ENCODE data around the gene TMPRSS9.
"Not testable (repeated sequence)": the region's sequence is repeated elsewhere in the genome, so short reads cannot be mapped to it uniquely, and the experiment has no call there.

TMPRSS9 gene

GRCh38 chr19:2394442-2395292, 34.6 kb downstream of the TMPRSS9 start:
- no peak for DNase-seq

- DNase-seq, result not testable (repeated sequence)
Measured at GRCh38 chr19:2395293-2395829, 35.3 kb downstream of the TMPRSS9 start.

GRCh38 chr19:2397173-2397572, 37.1 kb downstream of the TMPRSS9 start:
- DNase-seq, result not testable (repeated sequence)

- no peak for DNase-seq
Measured at GRCh38 chr19:2398735-2399305, 38.8 kb downstream of the TMPRSS9 start.

GRCh38 chr19:2399582-2399981, 39.5 kb downstream of the TMPRSS9 start:
- DNase-seq, result no peak

- DNase-seq, result no peak
Measured at GRCh38 chr19:2408247-2408646, 48.2 kb downstream of the TMPRSS9 start.

GRCh38 chr19:2409352-2409912, 49.4 kb downstream of the TMPRSS9 start:
- DNase-seq, result no peak

GRCh38 chr19:2410023-2410422, 50.0 kb downstream of the TMPRSS9 start:
- DNase-seq, result no peak

- DNase-seq, result no peak
Measured at GRCh38 chr19:2411709-2412108, 51.6 kb downstream of the TMPRSS9 start.

- no peak for DNase-seq
Measured at GRCh38 chr19:2412449-2412848, 52.4 kb downstream of the TMPRSS9 start.

GRCh38 chr19:2413159-2413558, 53.1 kb downstream of the TMPRSS9 start:
- DNase-seq, result no peak

GRCh38 chr19:2413629-2414028, 53.6 kb downstream of the TMPRSS9 start:
- DNase-seq, result no peak

- no peak for DNase-seq
Measured at GRCh38 chr19:2415281-2415972, 55.4 kb downstream of the TMPRSS9 start.

- no peak for DNase-seq
Measured at GRCh38 chr19:2415973-2416319, 55.9 kb downstream of the TMPRSS9 start.

GRCh38 chr19:2416321-2417097, 56.4 kb downstream of the TMPRSS9 start:
- DNase-seq, result no peak

- DNase-seq, result not testable (repeated sequence)
Measured at GRCh38 chr19:2417436-2417835, 57.4 kb downstream of the TMPRSS9 start.

GRCh38 chr19:2417881-2418406, 57.9 kb downstream of the TMPRSS9 start:
- DNase-seq, result no peak

GRCh38 chr19:2419754-2420153, 59.7 kb downstream of the TMPRSS9 start:
- DNase-seq, result no peak

GRCh38 chr19:2420490-2420889, 60.4 kb downstream of the TMPRSS9 start:
- no peak for DNase-seq

- DNase-seq, result no peak
Measured at GRCh38 chr19:2421581-2422306, 61.7 kb downstream of the TMPRSS9 start.

GRCh38 chr19:2423071-2423914, 63.2 kb downstream of the TMPRSS9 start:
- no peak for DNase-seq

All from activated naive CD4-positive, alpha-beta T cell (primary cell).